HG02938 (cell line): ENCODE data around the gene TMEM200A.

ENCODE experiments used
- ATAC-seq: cut with Tn5 transposase; IDR thresholded peaks from one replicate; pipeline ENCODE4 v1.9.1; 2021; ENCODE audit warnings: mild to moderate bottlenecking, moderate library complexity; ENCODE audit not compliant: unreplicated experiment

Gene TMEM200A

GRCh38 chr6:130421585-130421984, 55.8 kb downstream of the TMEM200A start:
- no peak for ATAC-seq

- no peak for ATAC-seq
These were observed 57.2 kb downstream of the TMEM200A start for GRCh38 chr6:130423044-130423443.

GRCh38 chr6:130424710-130425109, 58.9 kb downstream of the TMEM200A start:
- no peak for ATAC-seq

- ATAC-seq = no peak
These were observed 59.7 kb downstream of the TMEM200A start for GRCh38 chr6:130425537-130425936.

GRCh38 chr6:130426066-130426721, 60.4 kb downstream of the TMEM200A start:
- ATAC-seq = no peak

GRCh38 chr6:130431346-130431852, 65.6 kb downstream of the TMEM200A start:
- ATAC-seq = no peak

GRCh38 chr6:130432838-130433237, 67.0 kb downstream of the TMEM200A start:
- ATAC-seq = no peak

- ATAC-seq = no peak
These were observed 68.5 kb downstream of the TMEM200A start for GRCh38 chr6:130434174-130434873.

GRCh38 chr6:130435181-130435580, 69.4 kb downstream of the TMEM200A start:
- no peak for ATAC-seq

- no peak for ATAC-seq
These were observed 72.1 kb downstream of the TMEM200A start for GRCh38 chr6:130437961-130438360.

GRCh38 chr6:130447374-130447773, 81.6 kb downstream of the TMEM200A start:
- ATAC-seq = no peak

GRCh38 chr6:130452336-130452735, 86.5 kb downstream of the TMEM200A start:
- no peak for ATAC-seq

- no peak for ATAC-seq
These were observed 87.4 kb downstream of the TMEM200A start for GRCh38 chr6:130453230-130453629.

GRCh38 chr6:130457605-130458004, 91.8 kb downstream of the TMEM200A start:
- ATAC-seq = no peak

- ATAC-seq = no peak
These were observed 93.5 kb downstream of the TMEM200A start for GRCh38 chr6:130459316-130459715.

GRCh38 chr6:130460934-130461333, 95.1 kb downstream of the TMEM200A start:
- ATAC-seq = no peak

- no peak for ATAC-seq
These were observed 100.4 kb downstream of the TMEM200A start for GRCh38 chr6:130466052-130466747.

- no peak for ATAC-seq
These were observed 100.9 kb downstream of the TMEM200A start for GRCh38 chr6:130466748-130467061.

GRCh38 chr6:130467146-130468050, 101.6 kb downstream of the TMEM200A start:
- no peak for ATAC-seq

- ATAC-seq = no peak
These were observed 104.9 kb downstream of the TMEM200A start for GRCh38 chr6:130470766-130471165.

GRCh38 chr6:130473886-130474285, 108.1 kb downstream of the TMEM200A start:
- ATAC-seq = no peak
